Retinal pigment epithelial cell (primary cell): Measurements from ENCODE around the gene AK4.

ENCODE experiments used
- DNase-seq: peaks from one replicate; pipeline ENCODE4 v3.0.0-alpha.2; 2010; ENCODE audit warnings: low read depth
- H3K4me3 ChIP-seq: 2 replicates; pipeline ENCODE4 v1.5.1; 2011; ENCODE audit warnings: mild to moderate bottlenecking, low read length, control low read depth, moderate library complexity
- TF ChIP-seq, protein P1 (sequence below): conservative IDR thresholded peaks from 2 replicates; pipeline ENCODE4 v1.5.1; 2011; ENCODE audit warnings: low read depth, low read length, control low read depth, inconsistent platforms

Gene AK4

DNA sequence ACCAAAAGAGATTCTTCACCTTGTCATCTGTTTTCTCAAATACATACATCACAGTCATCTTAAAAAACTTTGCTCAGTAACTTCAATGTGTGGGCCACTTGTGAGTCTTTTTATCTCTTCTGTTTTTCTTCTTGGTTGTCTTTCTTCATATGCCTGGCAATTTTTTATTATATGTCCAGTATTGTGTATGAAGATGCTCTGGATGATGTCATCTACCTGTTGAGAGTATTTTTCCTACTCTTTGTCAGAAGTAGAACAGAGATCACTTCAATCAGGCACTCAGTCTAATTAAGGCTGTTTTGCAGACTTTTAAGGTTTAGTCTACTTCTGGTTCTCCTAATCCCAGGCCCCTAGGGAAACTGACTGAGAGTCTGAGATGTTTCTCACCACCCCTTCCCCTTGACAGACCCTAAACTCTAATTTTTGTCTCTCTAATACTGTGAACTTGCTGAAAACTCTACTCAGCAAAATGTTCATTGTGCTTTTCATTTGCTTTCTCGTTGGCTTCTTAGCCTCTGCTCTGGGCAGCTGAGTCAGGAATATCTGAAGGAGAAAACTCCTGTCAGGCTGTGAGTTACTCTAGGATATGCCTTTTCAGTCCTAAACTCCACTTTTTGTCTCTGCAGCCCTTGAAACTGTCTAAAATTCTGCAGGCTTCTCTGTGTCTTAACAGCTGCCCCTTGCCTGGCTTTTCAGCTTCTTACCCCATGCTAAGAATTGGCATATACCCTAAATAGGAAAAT is 128.4 kb downstream of the AK4 start:
- TF ChIP-seq, protein P1, sequence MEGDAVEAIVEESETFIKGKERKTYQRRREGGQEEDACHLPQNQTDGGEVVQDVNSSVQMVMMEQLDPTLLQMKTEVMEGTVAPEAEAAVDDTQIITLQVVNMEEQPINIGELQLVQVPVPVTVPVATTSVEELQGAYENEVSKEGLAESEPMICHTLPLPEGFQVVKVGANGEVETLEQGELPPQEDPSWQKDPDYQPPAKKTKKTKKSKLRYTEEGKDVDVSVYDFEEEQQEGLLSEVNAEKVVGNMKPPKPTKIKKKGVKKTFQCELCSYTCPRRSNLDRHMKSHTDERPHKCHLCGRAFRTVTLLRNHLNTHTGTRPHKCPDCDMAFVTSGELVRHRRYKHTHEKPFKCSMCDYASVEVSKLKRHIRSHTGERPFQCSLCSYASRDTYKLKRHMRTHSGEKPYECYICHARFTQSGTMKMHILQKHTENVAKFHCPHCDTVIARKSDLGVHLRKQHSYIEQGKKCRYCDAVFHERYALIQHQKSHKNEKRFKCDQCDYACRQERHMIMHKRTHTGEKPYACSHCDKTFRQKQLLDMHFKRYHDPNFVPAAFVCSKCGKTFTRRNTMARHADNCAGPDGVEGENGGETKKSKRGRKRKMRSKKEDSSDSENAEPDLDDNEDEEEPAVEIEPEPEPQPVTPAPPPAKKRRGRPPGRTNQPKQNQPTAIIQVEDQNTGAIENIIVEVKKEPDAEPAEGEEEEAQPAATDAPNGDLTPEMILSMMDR = no peak
- H3K4me3 ChIP-seq = no peak overlapping the region
- no peak for DNase-seq

DNA sequence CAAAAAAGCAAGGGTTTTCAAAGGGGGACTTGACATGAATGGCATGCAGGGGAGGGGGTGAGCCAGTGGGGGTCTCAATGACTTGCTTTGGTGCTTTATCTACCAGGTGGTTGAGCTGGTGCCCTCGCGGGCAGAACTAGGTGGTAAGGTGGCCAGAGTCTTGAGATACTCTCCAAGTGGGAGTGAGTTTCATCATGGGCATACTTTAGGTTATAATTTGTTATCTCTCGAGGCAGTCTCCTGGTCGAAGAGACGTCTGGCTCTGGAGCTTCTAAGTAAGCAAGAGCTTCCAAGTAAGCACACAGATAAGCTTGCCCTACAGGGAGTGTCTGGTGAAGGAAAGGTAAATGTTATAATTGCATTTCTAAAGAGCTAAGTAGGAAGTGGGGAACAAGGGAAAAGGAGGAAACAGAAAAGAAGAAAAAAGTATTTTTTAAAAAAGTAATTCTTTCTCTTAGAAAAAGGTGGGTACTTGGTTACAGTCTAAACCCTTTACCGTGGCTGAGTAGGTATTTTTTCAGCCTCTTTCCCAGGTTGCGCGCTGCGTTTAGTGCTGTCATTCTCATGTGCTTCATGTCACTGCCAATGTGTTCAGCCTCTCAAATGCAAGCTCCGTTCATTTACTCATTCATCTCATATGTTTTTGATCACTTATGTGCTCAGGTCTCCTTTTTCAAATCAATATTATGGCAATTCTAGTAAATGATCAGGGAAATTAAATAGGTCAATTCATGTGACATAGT is 129.8 kb downstream of the AK4 start:
- H3K4me3 ChIP-seq = no peak overlapping the region
- DNase-seq = no peak
- TF ChIP-seq, protein P1 = no peak

DNA sequence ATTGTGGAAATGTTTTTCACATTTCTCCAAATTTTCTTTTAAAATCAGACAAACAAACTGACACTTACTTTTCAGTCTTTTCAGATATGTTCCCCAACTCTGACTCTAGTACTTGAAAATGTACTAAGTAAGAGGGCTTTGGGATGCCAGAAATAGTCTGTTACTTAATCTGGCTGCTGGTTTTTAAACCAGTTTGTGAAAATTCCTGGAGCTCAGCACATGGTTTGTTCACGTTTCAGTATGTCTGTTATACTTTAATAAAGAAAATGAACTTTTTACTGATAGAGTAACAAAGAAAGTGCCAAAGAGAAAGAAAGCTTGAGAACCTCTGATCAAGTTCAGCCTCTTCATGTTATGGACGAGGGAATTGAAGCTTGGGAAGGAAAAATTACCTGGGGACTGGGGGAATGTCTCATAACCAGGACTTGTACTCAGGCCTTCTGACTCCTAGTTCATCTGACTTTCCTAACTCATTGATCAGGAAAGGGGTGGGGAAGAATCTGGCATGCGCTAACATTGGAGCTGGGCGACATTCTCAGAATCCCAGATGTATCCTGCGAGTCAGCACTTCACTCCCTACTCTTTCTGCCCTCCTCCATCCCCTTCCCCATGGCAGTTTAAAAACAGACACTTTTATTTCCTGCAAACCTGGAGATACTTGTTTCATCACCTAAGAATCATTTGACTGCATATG is 130.5 kb downstream of the AK4 start:
- H3K4me3 ChIP-seq = no peak overlapping the region
- TF ChIP-seq, protein P1 = no peak
- no peak for DNase-seq

DNA sequence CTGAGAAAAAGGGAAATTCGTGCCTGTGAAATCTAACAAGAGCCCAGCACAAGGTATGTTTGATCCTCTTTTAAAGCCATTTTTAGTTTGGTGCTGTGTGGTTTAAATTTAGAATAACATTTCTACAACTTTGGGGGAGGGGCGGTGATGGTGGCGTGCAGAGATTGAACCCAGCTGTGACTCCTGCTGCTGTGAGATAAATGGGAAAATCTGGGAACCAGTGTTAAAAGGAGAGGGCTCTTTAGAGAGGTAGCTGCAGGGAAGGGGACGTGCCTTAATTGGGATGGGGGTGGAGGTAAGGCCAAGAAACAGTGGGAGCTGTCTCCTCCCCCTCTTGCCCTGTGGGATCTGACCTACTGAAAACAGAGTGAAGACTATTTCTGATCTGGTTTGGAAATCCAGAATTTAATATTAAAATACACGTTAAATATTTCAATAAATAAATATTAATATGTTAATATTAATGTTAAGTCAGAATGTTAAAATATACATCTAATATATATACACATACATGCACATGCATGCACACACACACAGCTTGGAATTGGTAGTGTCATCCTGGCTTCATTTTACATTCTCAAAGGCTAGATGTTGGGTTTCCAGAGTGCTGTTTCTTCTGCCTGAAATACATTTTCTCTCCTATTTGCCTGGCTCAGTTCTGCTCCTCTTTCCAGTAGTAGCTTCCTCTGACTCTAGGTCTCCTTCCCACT is 131.2 kb downstream of the AK4 start:
- TF ChIP-seq, protein P1 = no peak
- DNase-seq = no peak
- H3K4me3 ChIP-seq = no peak overlapping the region
